GM11168 (cell line): Measurements from ENCODE around the gene FUBP3.

Experiments used
- in situ Hi-C: fragments of 300-500 bp; cut with MboI; formaldehyde crosslinking; loops from one replicate; pipeline ENCODE4 v1.12.0; 2022; ENCODE audit warnings: low sequenced_read_pairs; ENCODE audit not compliant: unreplicated experiment

The FUBP3 gene

DNA sequence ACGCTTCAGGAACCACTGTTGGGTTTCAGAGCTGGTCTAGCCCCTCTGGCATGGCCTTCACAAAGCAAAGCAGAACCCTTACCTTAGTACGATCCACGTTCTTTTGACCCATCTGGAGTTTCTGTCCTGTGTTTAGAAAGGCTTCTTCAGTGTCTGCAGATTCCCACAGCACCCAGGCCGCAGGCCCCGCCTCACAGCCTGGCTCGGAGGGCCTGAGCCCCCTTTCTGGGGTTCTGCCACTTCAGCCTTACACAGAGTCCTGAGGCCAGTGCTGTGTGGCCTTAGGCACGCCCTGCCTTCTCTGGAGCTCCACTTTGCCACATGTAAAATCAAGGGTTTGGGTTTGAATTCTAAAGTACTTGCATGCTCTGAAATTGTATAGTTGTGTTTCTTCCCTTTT lies 53.5 kb downstream of the FUBP3 start:
- in situ Hi-C loops: no loop called here

DNA sequence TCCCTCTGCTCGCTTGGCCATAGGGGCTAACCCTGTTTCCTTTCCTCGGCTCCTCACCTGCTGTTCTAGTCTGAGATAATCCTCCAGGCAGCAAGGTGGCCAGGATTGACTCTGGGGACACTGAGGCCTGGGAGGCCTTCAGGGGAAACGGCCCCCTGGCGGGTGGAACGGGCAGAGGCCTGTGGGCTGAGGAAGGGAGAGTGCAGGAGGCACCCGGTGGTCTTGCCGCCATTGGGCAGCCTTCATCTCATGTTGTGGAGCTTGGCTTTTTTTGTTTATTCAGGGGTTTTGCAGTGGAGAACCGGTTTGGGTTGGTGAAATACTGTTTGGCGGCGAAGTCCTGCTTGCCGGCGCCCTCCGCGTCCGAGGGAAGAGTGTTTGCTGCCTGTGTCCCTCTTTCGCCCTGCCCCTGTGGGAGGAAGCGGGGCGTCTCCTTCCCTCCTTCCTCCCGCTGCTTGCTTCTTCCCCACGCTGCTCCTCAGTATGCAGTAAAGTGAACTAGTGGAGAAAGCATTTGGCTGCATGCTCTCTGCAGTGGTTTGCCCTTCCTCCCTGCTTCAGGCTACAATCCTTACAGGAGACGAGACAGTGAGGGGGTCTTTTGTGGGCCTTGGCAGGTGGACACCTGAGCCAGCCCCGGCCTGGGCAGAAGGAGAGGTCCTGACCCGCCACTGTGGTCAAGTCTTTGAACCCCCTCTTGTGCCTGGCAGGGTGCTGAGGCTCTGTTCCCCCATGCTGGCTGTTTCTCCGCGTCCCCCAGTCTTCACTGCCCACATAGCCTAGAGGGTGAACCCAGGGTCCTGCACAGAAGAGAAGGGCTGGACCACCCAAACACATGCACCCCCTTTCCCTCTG lies 54.2 kb downstream of the FUBP3 start:
- in situ Hi-C loops: no loop called here

DNA sequence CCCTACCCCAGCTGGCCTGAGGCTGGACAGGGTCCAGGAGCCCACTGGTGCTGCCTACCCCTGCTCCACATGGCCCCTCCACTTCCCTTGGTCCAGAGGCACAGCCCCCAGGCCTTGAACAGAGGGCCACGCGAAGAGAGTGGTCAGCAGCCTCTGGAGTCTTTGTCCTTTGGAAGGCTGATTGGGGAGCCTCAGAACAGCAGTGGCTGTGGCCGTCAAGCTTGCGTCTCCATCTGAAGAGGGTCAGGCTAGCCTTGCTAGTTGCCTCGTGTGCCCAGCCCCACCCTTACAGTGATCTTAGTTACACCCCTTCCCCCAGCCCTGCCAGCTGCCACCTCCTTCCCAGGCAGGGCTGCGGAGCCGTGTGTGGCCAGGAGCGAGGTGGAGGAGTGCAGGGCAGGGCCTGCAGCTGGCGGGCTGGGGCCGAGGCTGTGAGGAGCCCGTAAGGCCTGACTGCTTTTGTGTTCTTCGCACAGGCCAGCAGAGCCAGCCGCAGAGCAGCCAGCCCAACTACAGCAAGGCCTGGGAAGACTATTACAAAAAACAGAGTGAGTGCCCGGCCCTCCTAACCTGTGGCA lies 54.9 kb downstream of the FUBP3 start:
- in situ Hi-C loops: no loop called here

DNA sequence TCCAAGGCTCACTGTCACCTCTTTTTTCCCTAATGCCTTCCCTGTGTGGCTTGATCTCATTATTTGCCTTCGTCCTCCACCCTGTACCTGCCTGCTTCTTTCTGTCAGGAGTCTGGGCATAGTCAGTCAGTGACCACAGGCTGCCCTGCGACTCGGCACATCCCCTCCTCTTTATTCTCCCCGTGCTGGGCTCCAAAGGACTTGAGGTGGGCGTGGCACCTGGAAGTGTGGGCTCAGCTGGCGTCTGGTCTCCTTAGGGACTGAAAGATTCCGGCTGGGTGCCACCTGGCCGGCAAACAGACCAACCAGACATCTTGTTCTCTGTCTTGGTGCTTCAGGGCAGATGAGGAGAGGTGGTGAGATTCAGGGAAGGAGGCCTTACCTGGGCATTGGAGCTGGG lies 55.4 kb downstream of the FUBP3 start:
- in situ Hi-C loops: no loop called here

DNA sequence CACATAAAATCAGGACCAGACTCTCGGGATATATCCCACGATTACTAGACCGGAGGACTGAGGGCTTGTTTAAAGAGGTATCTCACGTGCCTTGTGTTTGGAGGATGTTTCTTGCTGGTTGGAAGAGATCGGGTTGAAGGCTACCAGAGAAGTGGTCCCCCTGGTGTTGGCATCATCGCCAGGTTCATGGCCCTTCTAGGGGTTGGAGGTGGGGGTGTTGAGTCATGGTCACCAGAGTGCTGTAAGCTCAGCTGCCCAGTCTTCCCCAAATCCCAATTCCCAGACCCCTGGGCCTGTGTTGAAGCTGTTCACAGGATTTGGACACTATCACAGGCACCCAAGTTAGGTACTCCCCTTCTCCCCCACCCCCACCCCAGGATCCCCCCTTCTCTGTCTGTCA lies 55.9 kb downstream of the FUBP3 start:
- in situ Hi-C loops: no loop called here

DNA sequence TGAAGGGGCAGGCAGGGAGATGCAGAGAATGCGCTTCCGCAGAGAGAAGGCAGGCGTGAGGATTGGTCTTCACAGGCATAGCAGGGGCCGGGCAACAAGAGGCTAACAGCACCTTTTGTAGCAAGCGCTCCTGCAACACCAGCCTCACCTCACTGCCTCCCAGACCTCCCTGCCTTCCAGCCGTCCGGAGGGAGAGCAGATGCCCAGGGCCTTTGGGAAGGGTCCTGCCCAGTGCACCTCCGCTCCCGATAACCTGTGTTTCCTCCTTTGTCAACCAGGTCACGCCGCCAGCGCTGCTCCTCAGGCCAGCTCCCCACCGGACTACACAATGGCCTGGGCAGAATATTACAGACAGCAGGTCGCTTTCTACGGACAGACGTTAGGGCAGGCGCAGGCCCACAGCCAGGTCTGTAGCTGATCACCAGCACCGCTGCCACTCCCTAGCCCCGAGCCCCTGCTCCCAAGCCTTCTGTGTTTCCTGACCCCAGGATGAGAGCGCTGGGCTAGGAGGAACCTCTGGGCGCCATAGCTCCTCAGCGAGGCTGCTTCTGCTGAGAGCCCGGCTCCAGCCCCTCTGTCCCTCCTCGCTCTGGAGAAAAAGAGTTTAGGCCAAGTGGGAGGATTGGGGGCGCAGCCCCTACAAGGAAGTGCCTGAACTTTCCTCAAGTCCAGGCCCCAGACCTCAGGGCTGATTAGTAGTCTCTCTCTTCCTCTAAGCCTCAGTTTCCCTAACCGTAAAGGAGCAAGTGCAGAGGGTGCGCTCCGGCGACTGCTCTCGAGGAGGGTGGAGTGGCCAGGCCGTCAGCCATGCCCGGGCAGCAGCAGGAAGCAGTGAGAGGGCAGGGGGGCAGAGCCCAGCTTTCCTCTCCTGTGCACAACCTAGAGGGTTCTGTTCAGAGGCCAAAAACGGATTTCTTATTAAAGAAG lies 56.6 kb downstream of the FUBP3 start:
- in situ Hi-C loops: no loop called here

DNA sequence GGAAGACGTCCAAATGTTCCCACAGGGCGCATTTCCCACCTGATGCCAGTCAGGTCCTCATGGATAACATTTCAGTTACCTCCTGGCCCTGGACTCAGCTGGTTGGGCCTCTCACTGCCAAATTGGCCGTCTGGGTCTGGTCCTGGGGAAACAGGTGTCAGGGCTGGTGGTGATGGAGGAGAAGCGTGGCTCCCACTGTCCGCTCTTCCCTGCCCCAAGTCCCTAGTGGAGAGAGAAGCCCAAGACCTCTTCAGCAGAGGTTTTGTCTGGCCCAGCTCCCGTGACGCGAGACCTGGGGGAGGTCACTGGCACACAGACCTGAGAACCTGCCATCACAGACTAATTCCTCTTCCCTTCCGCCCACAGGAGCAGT lies 57.3 kb downstream of the FUBP3 start:
- in situ Hi-C loops: no loop called here

DNA sequence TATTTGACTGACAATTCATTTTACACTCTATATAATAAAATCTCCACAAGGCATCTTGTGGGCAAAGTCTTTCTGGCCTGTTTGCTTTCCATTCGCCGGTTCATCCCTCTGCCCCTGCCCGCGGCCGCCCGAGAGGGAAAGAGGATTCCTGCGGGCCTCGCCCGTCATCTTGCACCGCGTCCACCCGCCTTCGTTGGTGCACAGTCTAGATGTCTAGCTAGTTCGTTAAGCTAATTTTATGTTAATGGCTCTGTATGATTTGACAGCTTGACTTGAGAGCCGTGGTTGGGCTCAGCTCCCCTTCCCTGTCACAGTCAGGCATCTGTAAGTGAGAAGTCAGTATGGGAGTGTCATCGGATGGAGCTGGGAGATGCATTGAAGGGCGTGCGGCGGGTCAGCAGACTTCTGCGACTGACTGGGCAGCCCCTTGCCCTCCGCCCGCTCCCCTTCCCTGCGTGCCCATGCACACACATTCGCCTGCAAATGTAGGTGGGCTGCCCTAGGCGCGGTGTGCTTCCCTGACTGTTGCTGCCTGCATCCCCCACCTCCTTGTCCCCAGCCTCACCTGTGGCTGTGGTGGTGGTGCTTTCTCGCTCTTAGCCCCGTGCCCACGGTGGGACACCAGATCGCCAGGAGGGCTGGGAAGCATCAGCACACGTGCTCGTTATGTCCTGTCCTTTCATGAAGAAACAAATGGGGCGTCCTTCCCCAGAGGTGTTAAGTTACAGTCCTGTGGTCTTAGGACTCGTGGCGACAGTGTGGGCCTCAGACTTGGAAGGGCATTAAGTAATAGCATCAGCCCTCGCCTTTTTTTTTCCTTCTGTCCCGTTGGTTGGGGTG lies 59.1 kb downstream of the FUBP3 start:
- in situ Hi-C loops: no loop called here

DNA sequence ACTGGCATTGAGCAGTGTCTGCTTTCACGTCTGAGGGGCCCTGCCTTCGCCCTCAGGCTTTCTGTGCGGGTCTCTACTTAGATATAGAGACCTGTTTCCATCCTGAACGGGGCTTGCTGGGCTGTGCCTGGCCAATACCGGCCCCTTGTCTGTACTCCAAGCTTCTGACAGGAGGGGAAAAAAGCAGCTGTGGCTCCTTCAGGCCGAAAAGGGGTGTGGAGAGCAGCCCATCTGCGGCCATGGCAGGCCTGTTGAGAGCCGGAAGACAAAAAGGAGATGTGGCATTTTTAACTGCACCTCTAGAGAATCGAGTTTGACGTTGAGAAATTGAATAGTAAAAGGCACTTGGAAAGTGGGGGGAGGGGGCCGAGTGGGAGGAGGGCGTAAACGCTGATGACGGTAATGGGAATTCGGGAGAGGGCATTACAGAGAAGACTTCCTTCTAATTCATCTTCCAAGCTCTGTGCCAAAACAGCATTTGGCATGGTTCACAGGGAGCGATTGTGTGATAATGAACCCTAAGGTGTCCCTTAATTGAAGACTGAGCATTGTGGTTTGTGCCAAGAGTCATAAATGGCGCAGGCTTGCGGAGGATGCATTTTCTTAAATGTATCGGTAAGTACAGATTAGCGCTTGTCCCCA lies 59.9 kb downstream of the FUBP3 start:
- in situ Hi-C loops: no loop called here

DNA sequence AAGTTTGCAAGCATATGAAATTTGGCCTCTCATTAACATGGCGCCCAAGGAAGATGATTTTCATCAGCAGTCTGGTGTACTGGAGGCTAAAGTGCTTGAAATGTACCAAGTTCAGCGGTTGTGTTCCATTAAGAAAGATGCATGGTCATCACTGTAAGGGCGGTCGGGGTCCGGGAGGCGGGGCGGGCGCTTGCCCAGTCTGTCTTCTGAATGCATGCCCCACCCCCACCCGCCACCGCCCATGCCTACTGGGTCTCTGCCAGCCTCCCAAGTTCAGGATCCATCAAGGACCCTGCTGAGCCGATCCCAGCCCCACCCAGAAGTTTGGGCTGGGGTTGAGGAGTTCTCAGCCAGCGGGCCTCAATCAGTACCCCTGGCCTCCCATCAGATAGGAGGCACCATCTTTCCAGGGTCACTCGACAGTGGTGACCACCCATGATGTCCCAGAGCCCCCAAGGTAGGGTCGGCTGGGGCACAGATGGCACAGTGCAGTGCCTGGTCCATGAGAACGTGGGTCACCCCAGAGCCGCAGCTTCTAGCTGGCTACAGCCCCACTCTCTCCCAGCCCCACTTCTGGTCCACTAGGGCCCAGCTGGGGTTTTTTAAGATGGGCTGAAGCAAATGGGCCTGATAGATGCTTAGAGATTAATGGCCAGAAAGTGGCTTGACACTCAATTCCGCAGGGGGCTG lies 60.6 kb downstream of the FUBP3 start:
- in situ Hi-C loops: no loop called here

DNA sequence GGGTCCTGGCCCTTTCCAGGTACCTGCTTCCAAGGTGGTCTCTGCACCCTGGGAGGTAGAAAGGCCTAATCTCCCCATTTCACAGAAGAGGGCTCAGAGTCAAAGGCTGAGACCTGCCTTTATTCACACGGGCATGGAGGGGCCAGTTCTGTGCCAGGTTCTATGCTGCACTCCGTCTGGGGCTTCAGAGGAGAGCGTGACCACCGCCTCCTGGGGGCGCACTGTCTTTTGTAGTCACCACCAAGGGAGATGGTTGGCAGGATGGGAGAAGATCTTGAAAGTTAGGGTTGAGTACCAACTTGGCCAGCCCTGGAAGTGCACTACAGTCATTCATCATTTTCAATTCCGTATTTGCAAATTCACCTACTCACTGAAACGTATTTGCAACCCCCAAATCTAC lies 61.3 kb downstream of the FUBP3 start:
- in situ Hi-C loops: no loop called here

DNA sequence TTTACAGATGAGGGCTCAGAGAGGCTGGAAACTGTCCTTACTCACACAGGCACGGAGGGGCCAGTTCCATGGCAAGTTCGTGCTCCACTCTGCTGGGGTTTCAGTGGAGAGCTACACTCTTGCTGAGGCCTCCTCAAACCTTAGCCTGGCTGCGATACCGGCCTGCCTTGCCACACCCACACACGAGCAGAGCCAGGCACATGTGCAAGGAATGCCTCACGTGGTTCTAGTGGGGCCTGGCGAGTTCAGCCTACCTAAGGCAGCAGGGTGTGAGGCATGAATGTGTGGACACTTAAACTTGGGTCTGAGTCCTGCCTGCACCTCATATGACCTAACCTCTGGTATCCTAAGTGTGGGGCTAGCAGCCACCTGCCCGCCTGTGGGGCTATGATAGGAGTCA lies 63.5 kb downstream of the FUBP3 start:
- in situ Hi-C loops: no loop called here

DNA sequence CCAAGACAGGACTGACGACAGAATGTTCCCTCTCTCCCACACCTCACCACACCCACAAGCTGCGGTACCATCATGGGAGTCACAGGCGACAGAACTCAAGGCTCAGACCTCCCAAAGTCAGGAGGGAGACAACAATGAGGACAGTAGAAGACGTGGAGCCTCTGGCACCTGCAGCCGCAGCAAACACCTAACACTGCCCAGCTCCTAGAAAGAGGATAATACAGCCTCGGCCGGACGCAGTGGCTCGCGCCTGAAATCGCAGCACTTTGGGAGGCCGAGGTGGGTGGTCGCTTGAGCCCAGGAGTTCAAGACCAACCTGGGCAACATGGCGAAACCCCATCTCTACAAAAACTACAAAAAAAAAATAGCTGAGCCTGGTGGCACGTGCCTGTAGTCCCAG lies 71.8 kb downstream of the FUBP3 start:
- in situ Hi-C loops: no loop called here

DNA sequence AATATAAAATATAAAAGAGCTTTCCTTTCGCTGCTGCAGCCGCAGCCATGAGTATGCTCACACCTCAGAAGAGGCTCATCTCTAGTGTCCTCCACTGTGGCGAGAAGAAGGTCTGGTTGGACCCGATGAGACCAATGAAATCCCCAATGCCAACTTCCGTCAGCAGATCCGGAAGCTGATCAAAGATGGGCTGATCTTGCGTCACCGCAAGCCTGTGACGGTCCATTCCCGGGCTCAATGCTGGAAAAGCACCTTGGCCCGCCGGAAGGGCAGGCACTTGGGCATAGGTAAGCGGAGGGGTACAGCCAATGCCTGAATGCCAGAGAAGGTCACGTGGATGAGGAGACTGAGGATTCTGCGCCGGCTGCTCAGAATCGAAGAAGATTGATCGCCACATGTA lies 72.4 kb downstream of the FUBP3 start:
- in situ Hi-C loops: no loop called here

DNA sequence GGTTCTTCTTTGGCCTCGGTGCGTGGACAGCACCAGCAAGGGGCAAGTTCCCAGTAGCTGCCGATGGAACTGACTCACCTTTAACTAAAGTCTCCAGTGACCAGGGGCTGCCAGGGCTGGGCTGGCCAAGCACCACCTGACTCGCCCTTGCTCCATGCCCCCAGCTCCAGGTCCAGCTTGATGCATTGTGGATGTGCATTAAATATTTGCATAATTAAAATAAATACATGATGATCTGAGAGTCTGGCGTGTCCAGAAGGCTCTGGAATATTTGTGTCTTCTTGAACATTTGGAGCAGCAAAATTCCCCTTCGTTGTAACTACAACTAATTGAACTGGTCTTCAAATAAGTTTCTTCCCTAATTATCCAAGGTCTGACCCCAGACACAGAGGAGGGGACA lies 75.5 kb downstream of the FUBP3 start:
- in situ Hi-C loops: no loop called here

DNA sequence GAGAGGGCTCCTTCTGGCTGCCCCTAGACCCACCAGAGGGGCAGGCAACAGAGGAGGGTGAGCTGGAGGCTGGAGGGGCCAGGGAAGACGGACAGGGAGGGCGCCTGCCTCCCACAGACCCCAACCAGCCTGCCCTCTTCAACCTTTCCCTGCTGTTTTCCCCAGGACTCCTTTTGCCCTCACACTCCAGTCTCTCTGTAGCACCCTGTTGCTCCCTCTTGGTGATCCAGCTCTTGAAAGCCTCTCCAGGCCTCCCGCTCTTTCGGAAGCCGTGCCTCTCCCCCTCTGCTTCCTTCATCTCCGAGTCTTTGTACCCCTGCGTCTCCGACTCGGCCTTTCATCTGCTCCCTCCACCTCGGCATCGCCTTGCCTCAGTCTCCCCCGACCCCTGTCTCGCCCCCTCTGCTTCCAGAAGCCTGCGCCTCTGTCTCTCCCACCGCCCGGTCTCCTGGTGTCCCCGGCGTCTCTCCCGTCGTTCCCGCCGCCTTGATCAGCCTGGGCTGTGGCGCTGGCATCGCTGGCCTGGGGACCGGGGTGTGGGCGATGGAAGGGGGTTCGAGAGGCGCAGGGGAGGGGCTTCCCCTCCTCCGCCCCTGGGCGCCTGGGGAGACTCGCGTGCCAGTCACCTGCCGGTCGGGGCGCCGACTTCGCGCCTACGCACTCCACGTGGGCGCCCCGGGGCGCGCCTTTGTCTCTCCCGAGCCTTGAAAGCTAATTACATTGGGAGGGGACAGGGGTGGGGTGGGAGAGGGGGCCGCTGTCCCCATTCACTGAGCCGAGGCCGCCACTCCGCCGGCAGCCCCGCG lies 79.7 kb downstream of the FUBP3 start:
- in situ Hi-C loops: no loop called here

DNA sequence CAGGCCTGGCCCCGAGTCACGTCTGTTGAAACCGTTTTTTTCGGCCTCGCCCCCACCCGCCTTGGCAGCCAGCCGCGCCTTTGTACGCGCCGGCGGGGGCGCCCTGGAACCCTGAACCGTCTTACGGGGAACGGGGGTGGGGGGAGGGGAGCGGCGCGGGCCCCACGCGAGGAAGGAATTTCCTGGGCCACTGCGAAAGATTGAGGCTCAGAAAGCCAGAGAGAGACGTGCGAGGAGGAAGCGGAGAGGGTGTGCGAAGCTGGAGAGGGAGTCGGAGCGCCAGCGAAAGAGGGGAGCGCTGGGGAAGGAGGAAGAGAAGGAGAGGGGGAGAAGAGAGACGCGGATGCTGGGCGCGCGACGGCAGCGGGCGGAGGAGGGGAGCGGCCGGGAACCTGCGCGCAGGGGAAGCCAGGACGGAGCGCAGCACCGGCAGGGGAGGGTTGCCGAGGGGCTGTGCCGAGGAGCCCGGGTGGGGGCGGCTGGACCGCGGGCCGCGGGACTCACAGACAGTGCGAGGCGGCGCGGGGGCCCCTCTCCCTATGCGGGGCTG lies 80.4 kb downstream of the FUBP3 start:
- in situ Hi-C loops: no loop called here

DNA sequence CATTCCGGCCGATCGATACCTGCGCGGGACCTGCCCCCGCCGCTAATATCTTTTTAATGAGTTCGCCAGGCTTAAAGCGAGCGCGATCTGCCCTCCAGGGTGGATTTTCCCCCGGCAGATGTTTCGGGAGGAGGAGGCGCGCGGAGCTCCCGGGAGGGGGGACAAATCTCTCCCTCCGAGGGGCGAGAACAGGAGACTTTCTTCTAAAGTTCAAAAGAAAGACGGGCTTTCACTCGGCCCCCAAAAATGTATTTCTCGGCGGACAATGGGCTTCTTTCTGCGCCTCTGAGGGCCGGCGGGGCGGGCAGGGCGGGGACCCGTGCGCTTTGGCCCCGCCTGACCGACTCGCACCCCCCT lies 80.9 kb downstream of the FUBP3 start:
- in situ Hi-C loops: no loop called here
